ENCODE measurements around the gene PABPN1L. TPM values are rescaled to one million over a fixed set of nuclear protein-coding genes. Genes with fewer than 3 reads are reported as not detected.

PABPN1L gene
- total and polyA plus RNA-seq, 2 of the 4 experiments (the other 2 are of a cell fraction) = not detected

- Histone ChIP-seq H2BK20ac (ENCODE audit: low read depth, low read length) (no peak overlapping the region), H4K5ac (ENCODE audit: low read depth, low read length) (no peak overlapping the region), H2BK15ac (ENCODE audit: low read depth, low read length) (no peak overlapping the region), H3K4ac (ENCODE audit: low read depth, low read length) (no peak overlapping the region), H2BK120ac (ENCODE audit: low read depth, low read length) (no peak overlapping the region), H4K8ac (ENCODE audit: low read depth in 2 of 2, low read length in 2 of 2) (no peak overlapping the region), H3K14ac (replicated peaks; ENCODE audit: low read depth, low read length) (no peak overlapping the region), H3K9me3 (ENCODE audit: control insufficient read depth, insufficient read depth, low read length) (no peaks in the 10 kb centered on the region), H2AK9ac (replicated peaks; ENCODE audit: low read depth, low read length, poor library complexity) (no peak overlapping the region), H3K79me1 (ENCODE audit: low read depth in 1 of 2, low read length in 2 of 2) (no peaks in the 10 kb centered on the region), H3K9ac (ENCODE audit: low read depth, low read length) (no peak overlapping the region), H4K20me1 (ENCODE audit: insufficient read depth, low read length) (no peaks in the 10 kb centered on the region), H3K23ac (ENCODE audit: low read depth, low read length) (no peak overlapping the region), H3K4me1 (ENCODE audit: control insufficient read depth, insufficient read depth, low read length) (no peaks in the 10 kb centered on the region), H3K36me3 (ENCODE audit: control insufficient read depth, insufficient read depth, low read length) (no peaks in the 10 kb centered on the region), H2AFZ (replicated peaks; ENCODE audit: low read length, poor library complexity) (no peak overlapping the region), H2BK5ac (ENCODE audit: low read depth, low read length, poor library complexity, severe bottlenecking) (no peak overlapping the region), H3K4me3 (ENCODE audit: insufficient read depth, low read depth, low read length) (no peak overlapping the region), H3K27ac (ENCODE audit: insufficient read depth, low read length) (no peak overlapping the region), H3K56ac (ENCODE audit: extremely low read depth, insufficient read depth, low read length) (no peak overlapping the region), H4K91ac (ENCODE audit: insufficient read depth, low read depth, low read length) (no peak overlapping the region), H2AK5ac (ENCODE audit: low read depth, low read length) (no peak overlapping the region), H3K18ac (ENCODE audit: low read depth, low read length) (no peak overlapping the region), H3K4me2 (ENCODE audit: low read depth, low read length) (no peak overlapping the region), H3K9me1 (ENCODE audit: insufficient read depth, low read length) (no peaks in the 10 kb centered on the region), H3K27me3 (ENCODE audit: control insufficient read depth, insufficient read depth, low read length) (peaks cover 16% of the 10 kb centered on the region; the same call in 1 of the 2 replicates)
- ChIA-PET POLR2A (ENCODE audit: unreplicated experiment) (no interaction called here), CTCF (no interaction called here)
- TF ChIP-seq, protein P1, sequence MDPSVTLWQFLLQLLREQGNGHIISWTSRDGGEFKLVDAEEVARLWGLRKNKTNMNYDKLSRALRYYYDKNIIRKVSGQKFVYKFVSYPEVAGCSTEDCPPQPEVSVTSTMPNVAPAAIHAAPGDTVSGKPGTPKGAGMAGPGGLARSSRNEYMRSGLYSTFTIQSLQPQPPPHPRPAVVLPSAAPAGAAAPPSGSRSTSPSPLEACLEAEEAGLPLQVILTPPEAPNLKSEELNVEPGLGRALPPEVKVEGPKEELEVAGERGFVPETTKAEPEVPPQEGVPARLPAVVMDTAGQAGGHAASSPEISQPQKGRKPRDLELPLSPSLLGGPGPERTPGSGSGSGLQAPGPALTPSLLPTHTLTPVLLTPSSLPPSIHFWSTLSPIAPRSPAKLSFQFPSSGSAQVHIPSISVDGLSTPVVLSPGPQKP (IDR thresholded peaks at IDR 0.05; ENCODE audit: borderline replicate concordance, low read depth, low read length) = no peak
- TF ChIP-seq MAZ (IDR thresholded peaks at IDR 0.05; ENCODE audit: borderline replicate concordance, low read depth, low read length) (no peak), MXI1 (IDR thresholded peaks at IDR 0.05; ENCODE audit: borderline replicate concordance, low read depth, low read length) (no peak), CEBPB (IDR thresholded peaks at IDR 0.05; ENCODE audit: low read depth, low read length) (no peak), SMC3 (IDR thresholded peaks at IDR 0.05; ENCODE audit: low read depth, low read length) (no peak), NFE2L2 (IDR thresholded peaks at IDR 0.05; ENCODE audit: low read depth, low read length) (no peak), RFX5 (IDR thresholded peaks at IDR 0.05; ENCODE audit: low read depth, low read length) (no peak), POLR2A (IDR thresholded peaks at IDR 0.05; ENCODE audit: low read depth, low read length) (no peak), RAD21 (IDR thresholded peaks at IDR 0.05; ENCODE audit: low read length) (no peak), RCOR1 (IDR thresholded peaks at IDR 0.05; ENCODE audit: insufficient replicate concordance, low read length) (no peak), BHLHE40 (IDR thresholded peaks at IDR 0.05; ENCODE audit: low read depth, low read length) (no peak)
- TF ChIP-seq, protein P2, sequence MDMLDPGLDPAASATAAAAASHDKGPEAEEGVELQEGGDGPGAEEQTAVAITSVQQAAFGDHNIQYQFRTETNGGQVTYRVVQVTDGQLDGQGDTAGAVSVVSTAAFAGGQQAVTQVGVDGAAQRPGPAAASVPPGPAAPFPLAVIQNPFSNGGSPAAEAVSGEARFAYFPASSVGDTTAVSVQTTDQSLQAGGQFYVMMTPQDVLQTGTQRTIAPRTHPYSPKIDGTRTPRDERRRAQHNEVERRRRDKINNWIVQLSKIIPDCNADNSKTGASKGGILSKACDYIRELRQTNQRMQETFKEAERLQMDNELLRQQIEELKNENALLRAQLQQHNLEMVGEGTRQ (IDR thresholded peaks at IDR 0.05; ENCODE audit: low read depth, low read length) = no peak
- WGBS, 2 experiments (ENCODE audit: extremely low coverage in 2 of 2, insufficient read length in 1 of 2) = 100% methylated on average over 1 of the region's 21 CpGs; no CpG with 5 or more reads in 1 of the 2 experiments
- in situ Hi-C loops (cut with MboI; ENCODE audit: low sequenced_read_pairs) (no loop called here), intact Hi-C loops (cut with micrococcal nuclease) (no loop called here), dilution Hi-C loops (cut with HindIII; ENCODE audit: low sequenced_read_pairs, unreplicated experiment) (no loop called here)
- no peak for ATAC-seq (ENCODE audit: low read depth)
- no peak for DNase-seq
- BruUV-seq (replicated peaks) = no TSS peak
Observed at GRCh38 chr16:88904676-88905365, 38.4 kb upstream of the PABPN1L start.

Data from IMR-90 (cell line).